Naive thymus-derived CD4-positive, alpha-beta T cell (primary cell): Measurements from ENCODE around the gene TRAPPC2L. TPM values are rescaled to one million over a fixed set of nuclear protein-coding genes. Genes with fewer than 3 reads are reported as not detected.

Source experiments
- ATAC-seq: fragments of 150-1000 bp; cut with Tn5 transposase; 2 replicates; pipeline ENCODE4 v1.10.0; 2021; ENCODE audit warnings: mild to moderate bottlenecking, moderate library complexity
- CTCF ChIA-PET: fragments of 350-600 bp; sonication (Branson Sonifier 250); formaldehyde crosslinking; loops from one replicate; lab custom pipeline; 2021; ENCODE audit warnings: antibody characterized with exemption; lab: Charles Lee
- POLR2A ChIA-PET: fragments of 350-600 bp; sonication (Branson Sonifier 250); formaldehyde crosslinking; loops from one replicate; lab custom pipeline; 2021; ENCODE audit warnings: antibody characterized with exemption, inconsistent platforms; lab: Charles Lee
- DNase-seq, 9 donors: peaks; one replicate each; pipeline versions ENCODE4 v3.0.0 to v3.0.0-alpha.2; 2020 to 2022; ENCODE audit warnings: mixed read lengths in 1 of 9
- H3K27ac ChIP-seq: one replicate; pipeline ENCODE4 v1.7.0; 2013; ENCODE audit warnings: mild to moderate bottlenecking, low read depth, low read length, moderate library complexity
- H3K27me3 ChIP-seq, 2 donors: one replicate each; pipeline ENCODE4 v1.7.0; 2013; ENCODE audit warnings: low read length in 2 of 2, mild to moderate bottlenecking in 2 of 2, moderate library complexity in 2 of 2; ENCODE audit not compliant: control insufficient read depth in 2 of 2, insufficient read depth in 2 of 2
- H3K36me3 ChIP-seq, 3 experiments: 1 replicate in 2 of 3; 2 replicates in 1 of 3; pipeline ENCODE4 v1.7.0; 2013; ENCODE audit warnings: low read length in 3 of 3, mild to moderate bottlenecking in 3 of 3, moderate library complexity in 1 of 3; ENCODE audit not compliant: insufficient read depth in 3 of 3, control insufficient read depth in 2 of 3
- H3K4me1 ChIP-seq, 2 donors: one replicate each; pipeline ENCODE4 v1.7.0; 2013; ENCODE audit warnings: low read length in 2 of 2, mild to moderate bottlenecking in 2 of 2, moderate library complexity in 1 of 2; ENCODE audit not compliant: control insufficient read depth in 2 of 2, insufficient read depth in 2 of 2
- H3K4me3 ChIP-seq: 2 replicates; pipeline ENCODE4 v1.7.0; 2013; ENCODE audit warnings: mild to moderate bottlenecking, low read length
- H3K9me3 ChIP-seq, 3 experiments: 1 replicate in 2 of 3; 2 replicates in 1 of 3; pipeline ENCODE4 v1.7.0; 2013; ENCODE audit warnings: low read length in 3 of 3; ENCODE audit not compliant: control insufficient read depth in 2 of 3
- H3K27ac Mint-ChIP-seq, 9 donors: one replicate each; pipeline ENCODE4 v1.8.0; 2020 to 2022; ENCODE audit warnings: mixed read lengths in 9 of 9, mild to moderate bottlenecking in 8 of 9, moderate library complexity in 5 of 9, inconsistent platforms in 2 of 9
- H3K27me3 Mint-ChIP-seq, 5 donors: one replicate each; pipeline ENCODE4 v1.8.0; 2021 to 2022; ENCODE audit warnings: mixed read lengths in 5 of 5, mild to moderate bottlenecking in 1 of 5
- H3K36me3 Mint-ChIP-seq, 5 donors: one replicate each; pipeline ENCODE4 v1.8.0; 2020 to 2022; ENCODE audit warnings: mixed read lengths in 5 of 5, mild to moderate bottlenecking in 3 of 5, inconsistent platforms in 1 of 5
- H3K4me1 Mint-ChIP-seq, 7 donors: one replicate each; pipeline ENCODE4 v1.8.0; 2020 to 2022; ENCODE audit warnings: mixed read lengths in 7 of 7, mild to moderate bottlenecking in 3 of 7, inconsistent platforms in 1 of 7
- H3K4me3 Mint-ChIP-seq, 10 donors: one replicate each; pipeline ENCODE4 v1.8.0; 2020 to 2022; ENCODE audit warnings: mild to moderate bottlenecking in 10 of 10, mixed read lengths in 10 of 10, moderate library complexity in 6 of 10, inconsistent platforms in 2 of 10
- H3K9me3 Mint-ChIP-seq, 11 donors: one replicate each; pipeline ENCODE4 v1.8.0; 2020 to 2022; ENCODE audit warnings: mixed read lengths in 11 of 11, mild to moderate bottlenecking in 4 of 11, inconsistent platforms in 1 of 11, moderate library complexity in 1 of 11
- intact Hi-C, 2 donors: fragments of 100-400 bp; cut with micrococcal nuclease; formaldehyde crosslinking; loops; one replicate each; pipeline ENCODE4 v1.15.1; 2023
- polyA plus RNA-seq, 2 donors: library from polyadenylated mRNA; unstranded; fragments of 300-500 nt; fragmentation: Illumina TruSeq; gene quantifications; one replicate each; pipeline ENCODE4 v1.2.3, GENCODE V29; 2021
- total RNA-seq, 6 experiments: library from RNA in 5 of 6; stranded (reverse) in 5 of 6; gene quantifications; 1 replicate in 5 of 6; 2 replicates in 1 of 6; pipeline ENCODE4 v1.2.3 and lab custom pipeline; 2021 to 2026

Gene TRAPPC2L
- total and polyA plus RNA-seq, 7 experiments from 2014 or later, result 32.3 to 112 (median 69.1) TPM

GRCh38 chr16:88904676-88905365 lies 47.9 kb downstream of the TRAPPC2L start:
- H3K36me3 ChIP-seq, result no peaks in the 10 kb centered on the region
- no peak overlapping the region for H3K27ac ChIP-seq
- H3K27me3 ChIP-seq, result no peaks in the 10 kb centered on the region
- DNase-seq (no peak), ATAC-seq (no peak)
- no peaks in the 10 kb centered on the region for H3K9me3 ChIP-seq
- Mint-ChIP-seq H3K4me3 (no peak overlapping the region), H3K9me3 (no peaks in the 10 kb centered on the region), H3K27ac (no peak overlapping the region), H3K4me1 (peaks cover 0 to 4% (median 0%) of the 10 kb centered on the region in 7 donors), H3K36me3 (no peaks in the 10 kb centered on the region), H3K27me3 (no peaks in the 10 kb centered on the region)
- POLR2A ChIA-PET, result no interaction called here
- CTCF ChIA-PET, result no interaction called here
- no peaks in the 10 kb centered on the region for H3K4me1 ChIP-seq
- no peak overlapping the region for H3K4me3 ChIP-seq
- intact Hi-C loops, result no loop called here

DNA sequence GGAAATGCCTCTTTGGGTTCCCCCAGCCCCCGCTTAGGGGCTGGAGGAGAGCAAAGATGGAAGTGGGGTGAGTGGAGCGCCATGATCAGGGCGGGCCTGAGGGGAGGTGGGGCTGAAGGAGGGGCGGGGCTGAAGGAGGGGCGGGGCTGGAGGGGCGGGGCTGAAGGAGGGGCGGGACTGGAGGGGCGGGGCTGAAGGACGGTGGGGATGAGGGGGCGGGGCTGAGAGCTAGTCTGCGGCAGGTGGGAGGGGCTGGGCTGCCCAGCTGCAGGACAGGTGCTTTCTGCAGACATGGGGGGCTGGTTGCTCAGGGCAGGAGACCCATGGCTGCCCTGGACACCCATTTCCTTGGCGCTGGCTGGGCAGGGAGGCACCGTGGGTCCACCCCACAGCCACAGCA lies 48.6 kb downstream of the TRAPPC2L start:
- Mint-ChIP-seq H3K4me3 (no peak overlapping the region), H3K36me3 (no peaks in the 10 kb centered on the region), H3K9me3 (no peaks in the 10 kb centered on the region), H3K4me1 (peaks cover 0 to 4% (median 0%) of the 10 kb centered on the region in 7 donors), H3K27ac (no peak overlapping the region), H3K27me3 (no peaks in the 10 kb centered on the region)
- DNase-seq, result no peak
- Histone ChIP-seq H3K9me3 (no peaks in the 10 kb centered on the region), H3K4me3 (no peak overlapping the region), H3K27me3 (no peaks in the 10 kb centered on the region), H3K4me1 (no peaks in the 10 kb centered on the region), H3K36me3 (no peaks in the 10 kb centered on the region), H3K27ac (no peak overlapping the region)
- CTCF ChIA-PET, result no interaction called here
- POLR2A ChIA-PET, result no interaction called here
- ATAC-seq, result no peak
- intact Hi-C loops, result no loop called here

DNA sequence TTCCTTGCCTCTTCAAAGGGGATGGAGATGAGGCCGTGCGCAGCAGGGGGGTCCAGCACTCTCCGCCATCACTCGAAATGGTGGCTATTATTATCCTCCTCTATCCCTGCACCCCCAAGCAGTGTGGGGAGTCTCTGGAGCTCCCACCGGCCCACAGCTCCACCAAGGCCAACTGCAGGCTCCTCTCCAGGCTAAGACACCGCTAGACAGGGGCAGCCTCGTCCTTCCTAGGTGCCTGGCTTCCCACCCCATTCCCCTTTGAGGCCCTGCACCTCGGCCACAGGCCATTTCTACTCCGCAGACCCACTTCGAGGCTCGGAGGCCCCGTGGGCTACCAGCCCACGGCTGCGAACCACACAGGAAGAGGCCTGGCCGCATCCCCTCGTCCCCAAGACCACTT lies 49.1 kb downstream of the TRAPPC2L start:
- H3K4me1 Mint-ChIP-seq, result peaks cover 0 to 4% (median 0%) of the 10 kb centered on the region in 7 donors
- intact Hi-C loops, result no loop called here
- H3K27me3 Mint-ChIP-seq, result no peaks in the 10 kb centered on the region
- no peak overlapping the region for H3K27ac Mint-ChIP-seq
- Histone ChIP-seq H3K9me3 (no peaks in the 10 kb centered on the region), H3K4me1 (no peaks in the 10 kb centered on the region), H3K36me3 (no peaks in the 10 kb centered on the region), H3K4me3 (no peak overlapping the region), H3K27ac (no peak overlapping the region), H3K27me3 (no peaks in the 10 kb centered on the region)
- ATAC-seq (no peak), DNase-seq (no peak)
- no peaks in the 10 kb centered on the region for H3K9me3 Mint-ChIP-seq
- POLR2A ChIA-PET, result no interaction called here
- H3K4me3 Mint-ChIP-seq, result no peak overlapping the region
- CTCF ChIA-PET, result no interaction called here
- no peaks in the 10 kb centered on the region for H3K36me3 Mint-ChIP-seq

DNA sequence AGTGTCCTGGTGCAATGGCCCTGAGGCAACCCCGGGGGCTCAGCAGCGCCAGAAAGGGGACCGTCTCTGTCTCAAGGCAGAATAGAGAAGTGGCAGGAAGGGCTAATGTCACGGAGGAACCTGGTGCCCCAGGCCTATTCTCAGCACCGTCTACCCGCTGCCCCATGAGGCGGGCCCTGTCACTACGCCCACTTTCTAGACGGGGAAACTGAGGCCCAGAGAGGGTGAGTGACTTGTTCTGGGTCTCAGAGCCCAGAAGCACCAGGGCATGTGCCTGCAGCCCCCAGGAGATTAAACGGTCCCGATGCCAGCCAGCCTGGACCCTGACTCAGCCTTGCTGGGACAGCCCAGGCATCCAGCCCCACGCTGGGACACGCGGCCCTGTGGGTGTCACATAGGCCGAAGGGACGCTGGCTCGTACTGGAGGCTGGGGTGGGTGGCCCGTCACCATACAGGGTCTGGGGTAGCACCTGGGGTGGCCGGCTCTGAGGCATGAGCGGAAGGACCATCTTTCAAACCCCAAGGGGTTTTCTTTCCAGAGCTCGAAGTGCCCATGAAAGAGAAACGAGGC lies 49.7 kb downstream of the TRAPPC2L start:
- no peaks in the 10 kb centered on the region for H3K27me3 ChIP-seq
- no peaks in the 10 kb centered on the region for H3K4me1 ChIP-seq
- CTCF ChIA-PET, result no interaction called here
- DNase-seq (no peak), ATAC-seq (no peak)
- no peak overlapping the region for H3K27ac ChIP-seq
- H3K27me3 Mint-ChIP-seq, result no peaks in the 10 kb centered on the region
- POLR2A ChIA-PET, result no interaction called here
- intact Hi-C loops, result no loop called here
- H3K36me3 ChIP-seq, result no peaks in the 10 kb centered on the region
- H3K4me3 Mint-ChIP-seq, result no peak overlapping the region
- H3K4me1 Mint-ChIP-seq, result peaks cover 0 to 4% (median 0%) of the 10 kb centered on the region in 7 donors
- H3K9me3 Mint-ChIP-seq, result no peaks in the 10 kb centered on the region
- no peak overlapping the region for H3K4me3 ChIP-seq
- H3K36me3 Mint-ChIP-seq, result no peaks in the 10 kb centered on the region
- H3K9me3 ChIP-seq, result no peaks in the 10 kb centered on the region
- H3K27ac Mint-ChIP-seq, result no peak overlapping the region

GRCh38 chr16:88907768-88908167 lies 50.8 kb downstream of the TRAPPC2L start:
- H3K9me3 ChIP-seq, result no peaks in the 10 kb centered on the region
- no peaks in the 10 kb centered on the region for H3K27me3 ChIP-seq
- intact Hi-C loops, result no loop called here
- no peaks in the 10 kb centered on the region for H3K36me3 ChIP-seq
- no peaks in the 10 kb centered on the region for H3K36me3 Mint-ChIP-seq
- no peak overlapping the region for H3K4me3 ChIP-seq
- ATAC-seq (no peak), DNase-seq (no peak)
- H3K4me1 Mint-ChIP-seq, result peaks cover 0 to 4% (median 0%) of the 10 kb centered on the region in 7 donors
- H3K27ac Mint-ChIP-seq, result peak overlapping the region in 1 of 9 donors; percentile 18
- H3K27ac ChIP-seq, result no peak overlapping the region
- peaks cover 0 to 3% (median 0%) of the 10 kb centered on the region in 5 donors for H3K27me3 Mint-ChIP-seq
- no peak overlapping the region for H3K4me3 Mint-ChIP-seq
- H3K9me3 Mint-ChIP-seq, result no peaks in the 10 kb centered on the region
- ChIA-PET CTCF (no interaction called here), POLR2A (no interaction called here)
- no peaks in the 10 kb centered on the region for H3K4me1 ChIP-seq

GRCh38 chr16:88908307-88908706 lies 51.4 kb downstream of the TRAPPC2L start:
- peaks cover 0 to 4% (median 0%) of the 10 kb centered on the region in 7 donors for H3K4me1 Mint-ChIP-seq
- no peak for ATAC-seq
- no peaks in the 10 kb centered on the region for H3K36me3 ChIP-seq
- intact Hi-C loops, result no loop called here
- ChIA-PET CTCF (no interaction called here), POLR2A (no interaction called here)
- no peaks in the 10 kb centered on the region for H3K4me1 ChIP-seq
- H3K27me3 Mint-ChIP-seq, result peaks cover 0 to 3% (median 0%) of the 10 kb centered on the region in 5 donors
- no peak for DNase-seq
- no peak overlapping the region for H3K4me3 Mint-ChIP-seq
- H3K27me3 ChIP-seq, result no peaks in the 10 kb centered on the region
- H3K9me3 Mint-ChIP-seq, result no peaks in the 10 kb centered on the region
- H3K27ac Mint-ChIP-seq, result no peak overlapping the region
- no peak overlapping the region for H3K27ac ChIP-seq
- no peak overlapping the region for H3K4me3 ChIP-seq
- H3K36me3 Mint-ChIP-seq, result no peaks in the 10 kb centered on the region
- H3K9me3 ChIP-seq, result no peaks in the 10 kb centered on the region
